ENCODE measurements around the gene BRAP.

Gene BRAP

GRCh38 chr12:111677186-111677585 is 8.6 kb downstream of the BRAP start:
- Histone ChIP-seq H3K27ac (no peak overlapping the region), H3K4me3 (no peak overlapping the region)
- TF ChIP-seq, protein P1, sequence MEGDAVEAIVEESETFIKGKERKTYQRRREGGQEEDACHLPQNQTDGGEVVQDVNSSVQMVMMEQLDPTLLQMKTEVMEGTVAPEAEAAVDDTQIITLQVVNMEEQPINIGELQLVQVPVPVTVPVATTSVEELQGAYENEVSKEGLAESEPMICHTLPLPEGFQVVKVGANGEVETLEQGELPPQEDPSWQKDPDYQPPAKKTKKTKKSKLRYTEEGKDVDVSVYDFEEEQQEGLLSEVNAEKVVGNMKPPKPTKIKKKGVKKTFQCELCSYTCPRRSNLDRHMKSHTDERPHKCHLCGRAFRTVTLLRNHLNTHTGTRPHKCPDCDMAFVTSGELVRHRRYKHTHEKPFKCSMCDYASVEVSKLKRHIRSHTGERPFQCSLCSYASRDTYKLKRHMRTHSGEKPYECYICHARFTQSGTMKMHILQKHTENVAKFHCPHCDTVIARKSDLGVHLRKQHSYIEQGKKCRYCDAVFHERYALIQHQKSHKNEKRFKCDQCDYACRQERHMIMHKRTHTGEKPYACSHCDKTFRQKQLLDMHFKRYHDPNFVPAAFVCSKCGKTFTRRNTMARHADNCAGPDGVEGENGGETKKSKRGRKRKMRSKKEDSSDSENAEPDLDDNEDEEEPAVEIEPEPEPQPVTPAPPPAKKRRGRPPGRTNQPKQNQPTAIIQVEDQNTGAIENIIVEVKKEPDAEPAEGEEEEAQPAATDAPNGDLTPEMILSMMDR (IDR thresholded peaks at IDR 0.05): no peak
- DNase-seq (ENCODE audit: low spot score): no peak

GRCh38 chr12:111673503-111673902 is 12.3 kb downstream of the BRAP start:
- no peak overlapping the region for H3K4me3 ChIP-seq
- no peak for DNase-seq (ENCODE audit: low spot score)
- TF ChIP-seq, protein P1 (IDR thresholded peaks at IDR 0.05): no peak
- no peak overlapping the region for H3K27ac ChIP-seq

GRCh38 chr12:111672822-111673381 is 12.9 kb downstream of the BRAP start:
- no peak for DNase-seq (ENCODE audit: low spot score)
- no peak overlapping the region for H3K27ac ChIP-seq

GRCh38 chr12:111664961-111665865 is 20.5 kb downstream of the BRAP start:
- TF ChIP-seq, protein P1 (IDR thresholded peaks at IDR 0.05): no peak
- Histone ChIP-seq H3K4me3 (no peak overlapping the region), H3K27ac (no peak overlapping the region)
- DNase-seq (ENCODE audit: low spot score): no peak

More at GRCh38 chr12:111672822-111673381, 12.9 kb downstream of the BRAP start:
- TF ChIP-seq, protein P1 (IDR thresholded peaks at IDR 0.05): no peak
- H3K4me3 ChIP-seq: no peak overlapping the region

- no peak for DNase-seq (ENCODE audit: low spot score)
- H3K4me3 ChIP-seq: no peak overlapping the region
- H3K27ac ChIP-seq: no peak overlapping the region
- TF ChIP-seq, protein P1 (IDR thresholded peaks at IDR 0.05): no peak
Observed at GRCh38 chr12:111664499-111664898, 21.3 kb downstream of the BRAP start.

DNA sequence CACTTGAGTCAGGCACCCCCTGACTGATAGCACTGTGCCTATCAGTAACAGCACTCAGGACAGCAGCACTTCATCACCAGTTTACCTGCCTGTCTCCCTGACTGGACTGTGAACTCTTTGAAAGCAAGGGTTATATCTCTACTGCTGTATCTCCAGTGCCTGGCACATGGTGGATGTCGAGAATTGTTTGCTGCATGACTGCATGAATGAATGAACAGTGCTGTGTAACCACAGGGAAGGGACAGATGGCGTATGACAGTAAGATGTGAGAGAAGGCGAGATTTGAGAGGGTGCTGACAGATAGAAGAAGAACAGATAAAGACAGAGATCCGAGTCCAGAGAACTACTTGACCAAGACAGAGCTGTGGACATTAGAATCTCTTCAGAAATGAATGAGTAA is 29.7 kb downstream of the BRAP start:
- no peak for DNase-seq (ENCODE audit: low spot score)
- Histone ChIP-seq H3K27ac (no peak overlapping the region), H3K4me3 (no peak overlapping the region)
- TF ChIP-seq, protein P1 (IDR thresholded peaks at IDR 0.05): no peak

DNA sequence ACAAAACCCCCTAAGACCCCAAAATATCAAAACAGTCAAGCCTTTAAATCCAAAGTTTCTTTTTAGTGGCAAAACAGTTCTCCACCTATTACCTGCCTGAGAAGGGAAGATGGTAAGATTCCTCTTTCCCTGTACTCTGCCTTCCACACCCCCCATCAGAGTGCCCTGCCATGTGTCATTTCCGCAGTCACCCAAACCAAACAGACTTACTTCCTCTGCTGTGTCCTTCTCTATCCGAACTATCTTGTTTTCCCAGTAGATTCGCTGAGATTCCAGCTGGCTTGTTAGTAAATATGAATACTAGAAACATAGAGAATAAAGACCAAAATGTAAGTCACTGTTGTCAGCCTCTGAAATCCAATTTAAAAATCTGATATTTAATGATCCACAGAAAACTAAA is 30.4 kb downstream of the BRAP start:
- Histone ChIP-seq H3K4me3 (no peak overlapping the region), H3K27ac (no peak overlapping the region)
- TF ChIP-seq, protein P1 (IDR thresholded peaks at IDR 0.05): no peak
- no peak for DNase-seq (ENCODE audit: low spot score)
